Measurements from ENCODE around the gene LRP5.

LRP5 gene

DNA sequence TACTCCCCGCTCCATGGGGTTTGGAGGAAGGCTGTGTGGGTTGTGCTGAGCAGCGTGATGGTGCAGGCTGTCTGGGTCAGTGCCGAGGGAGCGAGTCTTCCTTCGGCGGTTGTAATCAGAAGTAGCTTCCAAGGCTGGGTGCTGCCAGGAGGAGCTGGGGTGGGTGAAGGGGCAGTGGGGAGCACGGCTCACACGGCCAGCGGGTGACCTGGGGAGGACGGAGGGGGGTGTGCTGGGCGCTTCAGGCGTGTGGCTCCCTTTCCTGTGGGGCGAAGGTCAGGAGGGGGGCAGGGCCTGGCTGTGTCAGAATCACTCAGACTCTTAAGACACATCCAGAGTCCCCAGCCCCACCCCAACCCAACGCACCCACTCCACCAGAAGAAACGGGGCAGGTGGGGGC, 60.2 kb downstream of the LRP5 start:
- DNase-seq = no peak

DNA sequence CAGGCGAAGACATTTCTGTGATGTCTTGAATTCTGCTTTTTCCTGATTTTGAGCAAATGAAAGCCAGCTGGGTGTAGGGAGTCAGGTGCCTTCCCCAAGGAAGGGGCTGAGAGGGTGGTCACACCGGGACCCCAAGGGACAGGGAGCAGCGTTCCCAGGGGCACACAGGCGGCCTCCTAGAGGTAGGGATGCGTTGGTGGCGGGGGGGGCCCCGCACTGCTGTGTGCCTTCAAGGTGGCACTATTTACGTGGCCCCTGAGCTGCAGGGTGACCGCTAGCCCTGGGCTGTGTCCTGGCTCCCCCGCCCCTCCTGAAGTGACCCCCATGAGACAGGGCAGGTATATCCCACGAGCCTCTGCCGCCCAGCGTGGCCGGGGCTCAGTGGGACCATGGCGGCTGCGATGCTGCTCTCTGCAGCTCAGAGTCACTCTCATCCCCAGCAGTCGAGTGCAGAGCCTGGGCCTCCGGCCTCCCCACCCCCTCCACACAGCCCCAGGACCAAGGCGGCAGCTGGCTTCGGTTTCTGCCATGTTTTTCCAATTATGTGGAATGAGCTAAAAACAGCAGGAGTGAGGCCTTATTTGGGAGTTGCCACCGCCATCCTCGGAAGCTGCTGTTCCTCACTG, 60.9 kb downstream of the LRP5 start:
- no peak for DNase-seq

DNA sequence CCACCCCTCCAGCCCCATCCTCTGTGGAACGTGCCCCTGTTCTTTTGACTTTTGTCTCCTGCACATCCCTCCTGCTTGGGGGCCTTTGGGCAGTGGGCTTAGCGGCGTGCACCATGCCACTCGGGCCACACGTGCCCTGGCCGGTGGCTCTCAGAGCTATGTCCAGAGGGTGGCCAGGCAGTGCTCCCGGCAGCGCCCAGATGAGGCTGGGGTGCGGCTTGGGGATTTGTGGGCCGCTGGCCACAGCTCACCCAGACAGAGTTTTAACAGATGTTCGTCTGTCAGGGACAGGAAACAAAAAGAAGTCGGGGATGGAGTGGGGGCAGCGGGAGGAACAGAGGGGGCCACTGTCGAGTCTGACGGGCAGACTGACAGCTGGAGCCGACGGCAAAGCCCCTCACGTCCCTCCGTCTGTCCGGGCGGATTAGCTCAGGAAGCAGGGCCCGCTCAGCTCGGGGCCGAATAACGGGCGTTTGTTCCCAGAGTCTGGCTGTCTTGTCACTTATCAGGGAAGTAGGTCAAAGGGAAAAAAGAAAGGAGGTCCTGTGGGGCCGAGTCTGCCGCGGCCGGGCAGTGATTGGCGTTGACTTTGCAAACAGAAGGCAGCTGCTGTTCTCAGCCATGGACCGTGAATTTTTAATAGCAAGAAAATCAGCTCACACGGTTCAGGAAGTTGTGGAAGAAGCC, 61.6 kb downstream of the LRP5 start:
- DNase-seq = no peak

DNA sequence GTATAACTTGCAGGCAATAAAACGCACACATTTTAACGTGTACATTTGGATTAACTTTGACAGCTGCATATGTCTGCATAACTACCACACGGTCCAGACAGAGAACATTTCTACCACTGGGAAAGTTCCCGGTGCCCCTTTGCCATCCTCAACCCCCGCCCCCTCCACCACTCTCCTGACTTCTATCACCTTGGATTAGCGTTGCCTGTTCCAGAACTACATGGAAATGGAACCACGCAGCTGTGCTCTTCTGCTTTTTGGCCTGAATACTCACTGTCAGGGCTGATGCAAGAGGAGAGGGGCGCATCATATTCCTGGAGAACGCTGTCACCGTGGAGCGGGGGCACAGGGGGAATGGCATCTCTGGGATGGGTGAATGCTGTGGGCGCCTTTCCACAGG, 62.1 kb downstream of the LRP5 start:
- DNase-seq = no peak

DNA sequence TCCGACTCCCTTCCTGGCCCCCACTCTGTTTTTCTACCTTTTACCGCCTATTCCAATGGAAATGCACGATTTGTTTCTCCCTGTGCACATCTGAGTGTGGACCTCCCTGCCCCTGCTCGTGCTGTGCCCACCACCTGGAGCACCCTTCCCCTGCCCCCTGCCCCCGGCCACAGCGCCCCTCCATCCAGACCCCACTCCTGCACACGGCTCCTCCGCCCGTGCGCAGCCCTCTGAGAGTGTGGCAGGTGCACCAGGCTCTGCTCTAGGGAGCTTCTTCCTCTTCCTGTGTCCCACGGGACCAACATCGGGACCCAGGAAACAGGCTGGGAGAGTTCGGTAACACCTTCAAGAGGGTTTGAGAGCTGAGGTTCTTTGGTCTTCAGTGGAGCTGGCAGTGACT, 62.9 kb downstream of the LRP5 start:
- no peak for DNase-seq

DNA sequence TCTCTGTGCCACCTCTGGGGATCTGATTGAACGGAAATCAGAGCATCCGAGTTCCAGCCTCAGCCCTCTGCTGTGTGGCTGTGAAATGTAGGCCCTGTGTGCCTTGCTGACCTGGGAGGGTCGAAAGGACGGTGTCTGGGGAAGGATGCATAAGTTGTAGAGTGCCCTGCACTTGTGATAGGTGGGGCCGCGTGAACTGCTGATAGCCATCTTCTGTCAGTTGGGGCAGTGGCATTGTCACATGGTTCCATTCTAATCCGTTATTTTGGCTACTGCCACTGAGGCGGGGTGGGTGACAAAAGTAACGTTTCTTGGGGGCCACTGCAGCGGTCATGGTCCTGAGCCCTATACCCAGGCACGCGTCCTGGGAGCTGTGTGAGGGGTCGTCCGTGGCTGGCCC, 63.4 kb downstream of the LRP5 start:
- DNase-seq = no peak

DNA sequence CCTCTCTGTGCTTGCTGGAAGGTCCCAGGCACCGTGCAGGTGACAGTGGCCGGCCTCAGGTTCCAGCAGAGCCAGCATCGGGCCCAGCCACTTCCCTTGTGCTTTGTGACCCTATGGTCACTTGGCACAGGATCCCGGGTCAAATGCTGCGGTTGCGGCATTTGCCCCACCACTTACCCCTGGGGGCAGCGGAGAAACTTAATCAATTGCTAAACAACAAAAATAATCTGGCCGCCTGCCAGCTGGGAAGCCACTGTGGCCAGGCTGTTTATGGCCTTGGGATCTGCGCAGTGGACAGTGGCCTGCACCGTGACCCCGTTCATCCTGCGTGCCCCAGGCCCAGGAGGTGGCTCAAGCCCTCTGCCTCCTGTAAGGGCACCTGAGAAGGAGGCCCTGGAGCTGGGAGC, 65.0 kb downstream of the LRP5 start:
- DNase-seq = no peak

DNA sequence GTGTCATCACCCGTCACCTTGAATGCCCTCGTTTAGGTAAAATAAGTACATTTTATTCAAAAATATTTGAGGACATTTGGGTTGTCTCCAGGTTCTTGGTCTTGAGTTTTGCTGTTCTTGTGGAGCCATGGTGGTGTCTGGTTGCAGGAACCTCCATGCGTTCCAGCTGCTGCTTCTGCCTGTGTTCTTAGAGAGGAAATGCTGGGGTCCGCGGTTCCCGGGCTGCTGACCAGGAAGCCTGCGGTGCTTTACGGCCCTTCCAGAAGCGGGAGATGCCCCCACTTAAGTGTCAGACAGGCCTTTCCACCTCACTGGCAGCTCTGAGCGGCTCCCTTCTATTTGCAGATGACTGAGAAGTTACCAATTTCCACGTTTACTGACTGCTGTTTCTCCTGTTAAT, 66.8 kb downstream of the LRP5 start:
- DNase-seq = no peak

DNA sequence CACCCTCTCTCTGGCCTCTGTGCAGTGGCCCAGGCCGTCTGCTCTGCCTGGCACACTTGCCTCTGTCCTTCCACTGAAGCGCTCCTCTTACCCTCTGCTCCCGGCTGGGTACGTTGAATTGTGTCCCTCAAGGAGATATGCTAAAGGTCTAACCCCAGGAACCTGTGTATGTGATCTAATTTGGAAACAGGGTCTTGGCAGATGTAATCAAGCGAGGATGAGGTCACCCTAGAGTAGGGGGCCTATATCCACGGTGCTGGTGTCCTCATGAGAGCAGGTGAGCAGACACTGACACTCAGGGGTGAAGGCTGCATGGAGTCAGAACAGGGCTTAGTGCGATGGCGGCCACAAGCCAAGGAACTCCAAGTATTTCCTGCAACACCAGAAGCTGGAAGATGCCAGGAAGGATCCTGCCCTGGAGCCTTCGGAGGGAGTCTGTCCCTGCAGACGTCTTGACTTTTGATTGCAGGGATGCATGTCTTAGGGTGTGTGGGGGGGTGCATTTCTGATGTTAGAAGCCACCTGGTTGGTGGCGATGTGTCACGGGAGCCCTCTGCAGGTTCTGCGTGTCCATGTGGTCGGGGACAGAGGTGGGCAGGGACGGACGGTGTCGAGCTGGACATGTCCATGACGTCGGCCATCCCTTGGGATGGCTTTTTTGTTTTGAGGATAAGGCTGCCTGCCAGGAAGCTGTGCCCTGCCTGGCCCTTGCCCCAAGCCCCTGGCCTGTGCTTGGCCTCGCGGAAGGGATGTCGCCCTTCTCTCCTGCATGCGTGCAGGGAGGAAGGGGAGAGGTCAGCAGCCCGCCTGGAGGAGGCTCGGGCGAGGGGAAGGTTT, 68.6 kb downstream of the LRP5 start:
- no peak for DNase-seq

DNA sequence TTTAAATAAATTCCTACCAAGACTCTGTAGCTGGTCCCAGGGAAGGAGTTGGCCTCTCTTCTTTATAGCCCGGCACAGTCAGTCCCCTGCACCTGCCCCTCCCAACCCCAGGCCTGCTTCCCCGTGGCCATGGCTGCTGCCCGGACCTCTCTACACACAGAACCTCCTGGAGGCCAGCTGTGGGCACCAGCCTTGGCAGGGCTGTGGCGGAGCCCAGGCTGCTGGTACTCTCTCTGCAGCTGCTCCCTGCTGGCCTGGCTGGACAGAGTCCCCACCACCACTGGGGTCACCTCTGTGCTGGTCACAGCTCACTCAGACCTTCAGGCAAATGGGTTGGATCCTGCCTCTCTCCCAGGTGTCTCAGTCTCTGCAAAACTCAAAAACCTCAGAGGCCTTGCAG, 69.3 kb downstream of the LRP5 start:
- DNase-seq = no peak

DNA sequence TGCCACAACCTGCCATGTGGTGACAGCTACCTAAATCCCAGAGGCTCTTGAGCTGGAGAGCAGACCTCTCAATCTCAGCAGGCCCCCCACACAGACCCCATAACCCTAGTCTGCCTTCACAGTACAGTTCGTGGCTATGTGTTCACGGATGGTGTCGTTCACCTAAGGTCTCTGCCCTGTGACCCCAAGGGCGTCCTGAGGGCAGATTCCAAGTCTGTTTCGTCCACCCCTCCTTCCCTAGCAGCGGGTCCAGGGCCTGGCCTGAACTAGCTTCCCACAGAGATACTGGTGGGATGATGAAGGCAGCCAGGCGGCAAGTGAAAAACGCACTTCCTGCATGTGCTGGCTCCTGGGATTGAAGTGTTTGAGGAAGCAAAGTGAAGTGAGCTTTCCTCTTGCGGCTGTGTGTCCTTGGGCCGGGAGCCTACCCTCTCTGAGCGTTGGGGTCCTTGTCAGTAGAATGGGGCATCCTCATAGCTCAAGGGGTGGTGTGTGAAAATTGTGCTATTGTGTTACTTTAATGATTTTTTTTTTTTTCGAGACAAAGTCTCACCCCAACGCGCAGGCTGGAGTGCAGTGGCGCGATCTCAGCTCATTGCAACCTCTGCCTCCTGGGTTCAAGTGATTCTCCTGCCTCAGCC, 70.1 kb downstream of the LRP5 start:
- no peak for DNase-seq

DNA sequence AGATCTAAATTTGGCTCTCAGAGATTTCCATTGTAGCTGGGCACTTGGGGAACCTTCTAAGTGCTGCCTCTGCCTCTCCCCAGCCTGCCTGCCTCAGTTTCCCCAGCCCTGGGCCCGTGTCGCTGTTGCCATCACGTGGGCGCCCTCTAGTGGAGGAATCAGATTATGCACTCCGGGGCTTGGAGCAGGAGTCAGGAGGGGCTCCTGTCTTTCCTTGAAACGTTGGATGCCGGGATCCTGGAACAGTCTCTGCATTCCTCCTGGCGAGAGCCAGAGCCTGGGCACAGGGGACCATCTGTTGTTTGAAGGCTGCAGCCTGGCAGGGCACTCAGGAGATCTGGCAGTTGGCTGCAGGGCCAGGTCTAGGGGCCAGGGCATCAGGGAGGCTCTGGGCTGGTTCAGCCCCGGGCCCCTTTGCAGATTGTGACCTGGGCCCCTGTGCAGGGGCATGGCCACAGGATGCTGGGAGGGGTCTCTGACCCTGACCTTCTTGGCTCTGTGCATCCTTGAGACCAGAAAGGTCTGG, 71.6 kb downstream of the LRP5 start:
- DNase-seq = peak; percentile 20 to 58 (median 44)

DNA sequence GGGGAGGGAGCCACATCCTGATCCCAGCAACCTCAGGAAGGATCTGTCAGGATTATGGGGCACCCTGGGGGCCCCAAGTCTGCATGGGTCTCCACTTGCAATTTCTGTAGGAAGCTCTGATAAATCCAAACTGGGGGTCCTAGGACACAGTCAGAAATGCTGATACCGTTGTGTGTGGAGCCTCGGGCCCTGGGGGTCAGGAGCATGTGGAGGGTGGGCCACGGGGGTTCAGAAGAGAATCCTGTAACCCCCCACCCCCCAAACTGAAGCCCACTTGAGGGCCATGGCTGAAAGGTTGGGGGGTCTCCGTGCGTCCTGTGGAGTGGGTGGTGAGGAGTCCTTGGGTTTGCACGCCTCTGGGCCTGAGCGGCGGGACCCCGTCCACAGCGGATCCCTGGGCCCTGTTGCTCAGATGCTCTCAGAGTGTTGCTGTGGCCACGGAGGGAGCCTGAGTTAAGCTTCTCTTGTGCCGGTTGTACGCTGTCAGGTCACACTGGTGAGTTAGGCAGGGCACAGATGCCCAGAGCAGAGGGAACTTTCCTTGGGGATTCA, 72.2 kb downstream of the LRP5 start:
- no peak for DNase-seq

DNA sequence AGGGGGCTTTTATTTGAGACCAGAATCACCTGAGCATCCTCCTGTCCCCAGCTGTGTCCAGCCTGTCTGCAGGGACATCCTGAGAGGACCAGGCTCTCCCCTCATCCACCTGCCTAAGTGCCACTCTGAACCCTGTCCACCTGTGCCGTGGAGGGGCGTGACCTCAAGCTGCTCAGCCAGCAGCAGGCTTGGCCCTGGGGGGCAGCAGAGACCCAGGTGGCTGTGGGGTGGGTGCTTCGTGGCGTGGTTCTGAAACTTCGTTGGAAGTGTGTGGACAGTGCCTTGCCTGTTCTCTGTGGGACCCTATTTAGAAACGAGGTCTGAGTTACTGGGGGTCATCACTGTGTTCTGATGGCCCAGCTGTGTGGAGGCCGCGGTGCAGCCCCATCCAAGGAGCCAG, 72.7 kb downstream of the LRP5 start:
- DNase-seq = no peak

DNA sequence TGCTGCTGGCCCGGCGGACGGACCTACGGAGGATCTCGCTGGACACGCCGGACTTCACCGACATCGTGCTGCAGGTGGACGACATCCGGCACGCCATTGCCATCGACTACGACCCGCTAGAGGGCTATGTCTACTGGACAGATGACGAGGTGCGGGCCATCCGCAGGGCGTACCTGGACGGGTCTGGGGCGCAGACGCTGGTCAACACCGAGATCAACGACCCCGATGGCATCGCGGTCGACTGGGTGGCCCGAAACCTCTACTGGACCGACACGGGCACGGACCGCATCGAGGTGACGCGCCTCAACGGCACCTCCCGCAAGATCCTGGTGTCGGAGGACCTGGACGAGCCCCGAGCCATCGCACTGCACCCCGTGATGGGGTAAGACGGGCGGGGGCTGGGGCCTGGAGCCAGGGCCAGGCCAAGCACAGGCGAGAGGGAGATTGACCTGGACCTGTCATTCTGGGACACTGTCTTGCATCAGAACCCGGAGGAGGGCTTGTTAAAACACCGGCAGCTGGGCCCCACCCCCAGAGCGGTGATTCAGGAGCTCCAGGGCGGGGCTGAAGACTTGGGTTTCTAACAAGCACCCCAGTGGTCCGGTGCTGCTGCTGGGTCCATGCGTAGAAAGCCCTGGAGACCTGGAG, 74.1 kb downstream of the LRP5 start:
- no peak for DNase-seq

DNA sequence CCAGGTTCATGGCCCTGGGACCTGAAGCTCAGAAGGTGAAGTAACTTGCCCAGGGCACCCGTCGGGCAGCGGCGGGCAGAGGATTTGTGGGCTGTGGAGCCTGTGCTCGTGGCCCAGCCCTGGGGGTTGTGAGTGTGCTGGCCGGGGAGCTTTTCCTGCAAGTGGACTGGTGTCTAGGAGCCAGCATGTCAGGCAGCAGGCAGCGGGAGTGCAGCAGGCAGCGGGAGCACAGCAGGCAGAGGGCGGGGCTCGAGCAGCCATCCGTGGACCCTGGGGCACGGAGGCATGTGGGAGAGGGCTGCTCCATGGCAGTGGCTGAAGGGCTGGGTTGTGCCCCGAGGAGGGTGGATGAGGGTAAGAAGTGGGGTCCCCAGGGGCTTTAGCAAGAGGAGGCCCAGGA, 75.4 kb downstream of the LRP5 start:
- DNase-seq = no peak

DNA sequence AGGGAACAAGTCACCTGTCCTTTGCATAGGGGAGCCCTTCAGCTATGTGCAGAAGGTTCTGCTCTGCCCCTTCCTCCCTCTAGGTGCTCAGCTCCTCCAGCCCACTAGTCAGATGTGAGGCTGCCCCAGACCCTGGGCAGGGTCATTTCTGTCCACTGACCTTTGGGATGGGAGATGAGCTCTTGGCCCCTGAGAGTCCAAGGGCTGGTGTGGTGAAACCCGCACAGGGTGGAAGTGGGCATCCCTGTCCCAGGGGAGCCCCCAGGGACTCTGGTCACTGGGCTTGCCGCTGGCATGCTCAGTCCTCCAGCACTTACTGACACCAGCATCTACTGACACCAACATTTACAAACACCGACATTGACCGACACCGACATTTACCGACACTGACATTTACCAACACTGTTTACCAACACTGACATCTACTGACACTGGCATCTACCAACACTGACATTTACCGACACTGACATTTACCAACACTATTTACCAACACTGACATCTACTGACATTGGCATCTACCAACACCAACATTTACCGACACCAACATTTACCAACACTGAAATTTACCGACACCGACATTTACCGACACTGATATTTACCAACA, 76.3 kb downstream of the LRP5 start:
- DNase-seq = no peak

DNA sequence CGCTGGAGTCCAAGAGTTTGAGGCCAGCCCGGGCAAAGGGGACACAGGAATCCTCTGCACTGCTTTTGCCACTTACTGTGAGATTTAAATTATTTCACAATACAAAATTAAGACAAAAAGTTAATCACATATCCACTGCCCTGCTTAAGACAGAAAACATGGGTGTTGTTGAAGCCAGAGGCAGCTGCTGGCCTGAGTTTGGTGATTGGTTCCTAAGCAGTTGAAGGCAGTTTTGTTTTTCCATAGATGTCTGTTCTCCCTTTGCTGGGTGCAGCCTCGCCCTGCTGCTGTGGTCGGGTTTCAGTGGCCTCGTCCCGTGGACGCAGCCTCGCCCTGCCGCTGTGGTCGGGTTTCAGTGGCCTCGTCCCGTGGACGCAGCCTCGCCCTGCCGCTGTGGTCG, 77.9 kb downstream of the LRP5 start:
- no peak for DNase-seq

DNA sequence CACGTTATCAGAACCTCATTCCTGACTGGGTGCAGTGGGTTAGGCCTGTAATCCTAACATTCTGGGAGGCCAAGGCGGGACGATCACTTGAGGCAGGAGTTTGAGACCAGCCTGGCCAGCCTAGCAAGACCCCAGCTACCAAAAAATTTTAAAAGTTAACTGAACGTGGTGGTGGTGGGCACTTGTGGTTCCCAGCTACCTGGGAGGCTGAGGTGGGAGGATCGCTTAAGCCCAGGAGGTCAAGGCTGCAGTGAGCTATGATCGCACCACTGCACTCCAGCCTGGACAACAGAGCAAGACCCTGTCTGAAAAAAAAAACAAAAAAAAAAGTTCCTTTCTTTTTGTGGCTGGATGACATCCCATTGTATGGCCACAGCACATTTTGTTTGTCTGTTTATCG, 80.4 kb downstream of the LRP5 start:
- no peak for DNase-seq

DNA sequence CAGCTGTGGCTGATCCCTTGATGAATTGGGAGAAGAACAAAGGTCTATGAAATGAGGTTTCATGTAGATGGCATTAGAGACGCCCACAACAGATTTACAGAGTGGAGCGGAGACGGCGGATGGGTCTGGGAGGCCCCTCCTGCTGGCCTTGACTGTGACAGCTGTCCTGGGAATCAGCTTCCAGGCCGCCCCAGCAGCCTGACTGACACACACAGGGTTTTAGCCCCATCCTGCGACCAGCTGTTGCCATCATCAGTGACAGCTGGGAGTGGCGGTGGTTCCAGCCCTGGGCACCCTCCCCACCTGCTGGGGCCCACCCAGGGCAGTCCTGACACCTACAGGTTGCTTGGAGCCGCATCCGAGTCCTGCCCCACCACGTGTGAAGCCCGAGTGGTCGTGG, 84.1 kb downstream of the LRP5 start:
- no peak for DNase-seq

DNA sequence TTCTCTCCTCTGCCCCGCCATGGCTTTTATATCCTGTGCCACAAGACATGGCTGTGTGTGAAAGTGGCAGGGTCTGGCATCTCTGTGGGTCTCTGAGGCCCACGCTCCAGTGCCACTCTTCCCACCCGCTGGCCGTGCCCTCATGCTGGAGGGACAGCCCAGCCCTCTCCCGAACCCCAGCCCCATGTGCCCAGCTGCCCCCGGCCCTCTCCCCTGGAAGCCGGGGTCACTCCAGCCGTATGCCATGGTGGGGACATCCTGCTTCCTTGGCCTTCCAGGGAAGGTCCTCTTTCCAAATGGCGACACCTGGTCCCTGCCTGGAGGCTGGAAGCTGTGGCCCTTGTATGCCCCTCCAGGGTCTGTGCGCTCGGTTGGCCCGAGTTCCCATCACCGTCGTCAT, 84.9 kb downstream of the LRP5 start:
- DNase-seq = no peak

All from T-helper 1 cell (primary cell).